Endothelial cell of umbilical vein (primary cell): Measurements from ENCODE around the gene CTSH. TPM values are rescaled to one million over a fixed set of nuclear protein-coding genes. Genes with fewer than 3 reads are reported as not detected.

Experiments used
- BruUV-seq: library from RNA; stranded (reverse); fragments of 400-500 nt; replicated peaks from 2 replicates; lab custom pipeline; 2021; lab: Mats Ljungman, UMichigan
- CTCF ChIA-PET: fragments of 300-600, 350-600 bp; sonication (Branson Sonifier 250); formaldehyde crosslinking; loops from one replicate; lab custom pipeline; 2021; ENCODE audit warnings: antibody characterized with exemption, inconsistent platforms; lab: Charles Lee
- POLR2A ChIA-PET: fragments of 300-600, 350-600 bp; sonication (Branson Sonifier 250); formaldehyde crosslinking; loops from one replicate; lab custom pipeline; 2021; ENCODE audit warnings: antibody characterized with exemption, inconsistent platforms; lab: Charles Lee
- DNase-seq: peaks from one replicate; pipeline ENCODE4 v3.0.0-alpha.2; 2011; ENCODE audit warnings: low read depth, low spot score
- FAIRE-seq: peaks from 2 replicates; lab custom pipeline; 2011; peaks lifted over from hg19 to GRCh38; lab: Jason Lieb, UNC
- H2AFZ ChIP-seq: 2 replicates; pipeline ENCODE4 v1.6.0; 2012; ENCODE audit warnings: low read depth, low read length, control low read depth, inconsistent platforms
- H3K27ac ChIP-seq: 2 replicates; pipeline ENCODE4 v1.5.1; 2011; ENCODE audit warnings: low read depth, mild to moderate bottlenecking, control low read depth, low read length, moderate library complexity; ENCODE audit not compliant: insufficient read depth
- H3K27me3 ChIP-seq, 2 experiments: 2 replicates each; pipeline versions ENCODE4 v1.6.0 to v1.6.1; 2011; ENCODE audit warnings: low read length in 2 of 2, mixed read lengths in 1 of 2; ENCODE audit not compliant: control insufficient read depth in 2 of 2, insufficient read depth in 2 of 2
- H3K36me3 ChIP-seq, 2 experiments: 2 replicates in 1 of 2; 3 replicates in 1 of 2; pipeline ENCODE4 v1.5.1; 2011; ENCODE audit warnings: low read length in 2 of 2, mild to moderate bottlenecking in 1 of 2, moderate library complexity in 1 of 2; ENCODE audit not compliant: control insufficient read depth in 2 of 2, insufficient read depth in 2 of 2; ENCODE audit errors: extremely low read depth in 1 of 2
- H3K4me1 ChIP-seq: 3 replicates; pipeline ENCODE4 v1.5.1; 2011; ENCODE audit warnings: mild to moderate bottlenecking, low read length; ENCODE audit not compliant: control insufficient read depth, insufficient read depth; ENCODE audit errors: extremely low read depth
- H3K4me2 ChIP-seq: 2 replicates; pipeline ENCODE4 v1.6.1; 2011; ENCODE audit warnings: low read length, control low read depth, mixed read lengths; ENCODE audit not compliant: insufficient read depth
- H3K4me3 ChIP-seq, 3 experiments: fragments of 200-600 bp in 1 of 3; sonication (generic), shearing (Covaris generic) in 1 of 3; replicated peaks in 1 of 3; 2 replicates each; pipeline ENCODE4 v1.5.1; 2011 to 2016; ENCODE audit warnings: control low read depth in 3 of 3, low read length in 3 of 3, mild to moderate bottlenecking in 2 of 3, inconsistent platforms in 1 of 3, low read depth in 1 of 3, moderate library complexity in 1 of 3; ENCODE audit not compliant: insufficient read depth in 1 of 3
- H3K79me2 ChIP-seq: 2 replicates; pipeline ENCODE4 v1.6.0; 2012; ENCODE audit warnings: low read length, inconsistent platforms; ENCODE audit not compliant: control insufficient read depth, insufficient read depth
- H3K9ac ChIP-seq: replicated peaks from 2 replicates; pipeline ENCODE3; 2011; ENCODE audit warnings: low read length, control low read depth; ENCODE audit not compliant: insufficient read depth; ENCODE audit errors: extremely low read depth
- H3K9me1 ChIP-seq: replicated peaks from 3 replicates; pipeline ENCODE4 v1.6.0; 2011; ENCODE audit warnings: mild to moderate bottlenecking, low read length; ENCODE audit not compliant: control insufficient read depth, insufficient read depth; ENCODE audit errors: extremely low read depth
- H3K9me3 ChIP-seq: replicated peaks from 2 replicates; pipeline ENCODE4 v1.5.1; 2012; ENCODE audit warnings: low read length, inconsistent platforms; ENCODE audit not compliant: control insufficient read depth, insufficient read depth
- H4K20me1 ChIP-seq: replicated peaks from 2 replicates; pipeline ENCODE3; 2011; ENCODE audit warnings: mild to moderate bottlenecking, low read length; ENCODE audit not compliant: control insufficient read depth, insufficient read depth; ENCODE audit errors: extremely low read depth
- EZH2 ChIP-seq: IDR thresholded peaks from 2 replicates; pipeline ENCODE4 v1.6.1; 2012; ENCODE audit warnings: borderline replicate concordance, low read depth, mild to moderate bottlenecking, moderate library complexity, low read length, inconsistent platforms; ENCODE audit not compliant: severe bottlenecking
- FOS ChIP-seq: IDR thresholded peaks from 2 replicates; pipeline ENCODE4 v1.6.1; 2011; ENCODE audit warnings: mild to moderate bottlenecking, low read length, moderate library complexity, borderline replicate concordance; ENCODE audit not compliant: insufficient read depth
- GATA2 ChIP-seq: IDR thresholded peaks from 2 replicates; pipeline ENCODE4 v1.7.0; 2011; ENCODE audit warnings: low read depth, mild to moderate bottlenecking, moderate library complexity, mixed read lengths, low read length; ENCODE audit not compliant: insufficient read length, insufficient read depth
- JUN ChIP-seq: IDR thresholded peaks from 2 replicates; pipeline ENCODE4 v1.6.1; 2011; ENCODE audit warnings: borderline replicate concordance, low read depth; ENCODE audit not compliant: insufficient read length, insufficient read depth
- MYC ChIP-seq: IDR thresholded peaks from one replicate; pipeline ENCODE4 v1.6.1; 2011; ENCODE audit warnings: mild to moderate bottlenecking, low read depth, low read length
- POLR2A ChIP-seq: IDR thresholded peaks from 2 replicates; pipeline ENCODE4 v1.6.1; 2012; ENCODE audit warnings: low read depth, mild to moderate bottlenecking, control low read depth, low read length
- POLR2AphosphoS5 ChIP-seq: IDR thresholded peaks from 2 replicates; pipeline ENCODE4 v1.6.1; 2012; ENCODE audit warnings: low read depth, mild to moderate bottlenecking, control low read depth, low read length, moderate library complexity; ENCODE audit not compliant: insufficient read depth
- dilution Hi-C: fragments of 300-500 bp; cut with MboI; formaldehyde crosslinking; loops from one replicate; pipeline ENCODE4 v1.15.0; 2019; ENCODE audit warnings: low sequenced_read_pairs; ENCODE audit not compliant: extremely low pct_ligation_motif_present
- intact Hi-C: fragments of 100-400 bp; cut with micrococcal nuclease; formaldehyde crosslinking; loops from one replicate; pipeline ENCODE4 v1.10.0; 2022
- polyA plus RNA-seq, 4 experiments: library from polyadenylated mRNA; depleted of rRNA in 3 of 4; stranded (reverse) in 3 of 4; unstranded in 1 of 4; fragments of >200 nt; gene quantifications; 2 replicates each; pipeline versions ENCODE4 v1.2.1 to v1.2.3, GENCODE V29; 2011 to 2012; ENCODE audit warnings: missing spikeins in 1 of 4
- total RNA-seq: library from RNA; stranded (reverse); gene quantifications from 2 replicates; pipeline ENCODE4 v1.2.3, GENCODE V29; 2021
- TF ChIP-seq, protein P1 (sequence below): IDR thresholded peaks from 2 replicates; pipeline ENCODE4 v1.6.1; 2011; ENCODE audit not compliant: insufficient read depth, insufficient read length
- TF ChIP-seq, protein P2 (sequence below), 2 donors: IDR thresholded peaks; 1 replicate in 1 of 2; 2 replicates in 1 of 2; pipeline ENCODE4 v1.5.1; 2011; ENCODE audit warnings: low read length in 2 of 2, mild to moderate bottlenecking in 2 of 2, moderate library complexity in 2 of 2, control low read depth in 1 of 2, inconsistent platforms in 1 of 2, low read depth in 1 of 2; ENCODE audit not compliant: insufficient read depth in 1 of 2; ENCODE audit errors: extremely low read depth in 1 of 2

Gene CTSH
- total and polyA plus RNA-seq, 2 donors (not counting 3 experiments of a cell fraction or from before 2014, with no cell fraction given) = 7.0 to 7.4 TPM

DNA sequence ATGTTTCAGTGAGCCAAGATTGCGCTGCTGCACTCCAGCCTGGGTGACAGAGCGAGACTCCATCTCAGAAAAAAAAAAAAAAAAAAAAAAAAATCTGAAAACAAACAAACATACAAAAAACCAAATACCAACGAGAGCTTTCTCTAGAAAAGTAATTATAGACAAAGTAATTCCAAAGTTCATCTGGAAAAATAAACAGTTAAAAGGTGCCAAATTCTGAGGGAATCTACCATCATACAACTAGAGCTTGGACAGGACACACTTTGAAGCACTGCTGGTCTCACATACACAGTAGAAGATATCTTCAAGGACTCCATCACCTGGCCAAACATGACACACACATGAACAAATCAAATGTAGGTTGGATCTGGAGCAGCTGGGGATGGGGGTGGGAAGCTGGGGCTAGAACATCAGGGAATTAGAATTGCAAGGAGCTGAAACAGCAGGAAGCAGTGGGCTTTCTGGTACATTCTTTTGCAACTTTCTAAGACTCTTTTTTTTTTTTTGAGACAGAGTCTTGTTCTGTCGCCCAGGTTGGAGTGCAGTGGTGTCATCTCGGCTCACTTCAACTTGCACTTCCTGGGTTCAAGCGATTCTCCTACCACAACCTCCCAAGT, 41.1 kb upstream of the CTSH start:
- H3K27me3 ChIP-seq = peaks cover 0 to 2% of the 10 kb centered on the region in 2 experiments
- H3K4me1 ChIP-seq = peaks cover 12% of the 10 kb centered on the region
- intact Hi-C loops (no loop called here), dilution Hi-C loops (no loop called here)
- TF ChIP-seq, protein P1, sequence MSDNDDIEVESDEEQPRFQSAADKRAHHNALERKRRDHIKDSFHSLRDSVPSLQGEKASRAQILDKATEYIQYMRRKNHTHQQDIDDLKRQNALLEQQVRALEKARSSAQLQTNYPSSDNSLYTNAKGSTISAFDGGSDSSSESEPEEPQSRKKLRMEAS = no peak
- TF ChIP-seq EZH2 = no peak
- TF ChIP-seq POLR2AphosphoS5 = no peak
- no peak for TF ChIP-seq POLR2A
- no peak for TF ChIP-seq MYC
- no peak for TF ChIP-seq GATA2
- no peak for FAIRE-seq
- H3K36me3 ChIP-seq = no peaks in the 10 kb centered on the region
- H3K9ac ChIP-seq = no peak overlapping the region
- no peak for DNase-seq
- POLR2A ChIA-PET = no interaction called here
- no TSS peak for BruUV-seq
- H3K4me3 ChIP-seq = no peak overlapping the region
- H3K9me1 ChIP-seq = no peaks in the 10 kb centered on the region
- CTCF ChIA-PET = interaction anchor here (1.1 to 1.5 kb wide), 2 partner anchors 10 to 21 kb away, joined by 3 to 4 read pairs; no protein-coding TSS in a partner anchor
- H2AFZ ChIP-seq = no peak overlapping the region
- no peaks in the 10 kb centered on the region for H3K9me3 ChIP-seq
- H3K27ac ChIP-seq = no peak overlapping the region
- H3K79me2 ChIP-seq = no peaks in the 10 kb centered on the region
- H4K20me1 ChIP-seq = no peaks in the 10 kb centered on the region
- H3K4me2 ChIP-seq = no peak overlapping the region

DNA sequence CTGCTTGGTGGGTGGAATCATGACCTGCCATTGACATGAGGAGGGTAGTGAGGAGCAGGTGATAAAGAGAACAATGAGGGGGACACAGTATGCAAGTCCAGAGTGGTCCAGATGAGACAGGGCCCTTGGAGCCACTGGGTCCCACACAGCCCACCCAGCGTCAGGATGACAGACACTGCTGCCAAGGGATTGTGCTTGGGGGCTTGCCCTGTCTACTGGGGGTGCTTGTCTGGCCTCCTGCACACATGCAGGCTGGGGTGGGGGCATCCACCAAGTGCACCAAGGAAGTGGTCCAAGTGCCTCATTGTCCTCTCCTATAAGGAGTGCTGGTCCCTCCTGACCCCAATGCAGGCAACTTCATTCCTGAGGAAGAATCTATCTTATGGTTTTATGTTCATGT, 39.2 kb upstream of the CTSH start:
- FAIRE-seq (no peak), DNase-seq (no peak)
- Histone ChIP-seq H3K4me2 (no peak overlapping the region), H3K9me3 (no peaks in the 10 kb centered on the region), H3K4me1 (peaks cover 11% of the 10 kb centered on the region), H3K9me1 (no peaks in the 10 kb centered on the region), H3K27ac (no peak overlapping the region), H3K4me3 (no peak overlapping the region), H4K20me1 (no peaks in the 10 kb centered on the region), H3K27me3 (peaks cover 0 to 2% of the 10 kb centered on the region in 2 experiments), H3K9ac (no peak overlapping the region), H3K79me2 (no peaks in the 10 kb centered on the region), H2AFZ (no peak overlapping the region), H3K36me3 (no peaks in the 10 kb centered on the region)
- ChIA-PET POLR2A (no interaction called here), CTCF (interaction anchor here (1.3 kb wide), 1 partner anchor 23 kb away, joined by 3 read pairs; no protein-coding TSS in a partner anchor)
- TF ChIP-seq POLR2AphosphoS5 (no peak), POLR2A (no peak), EZH2 (no peak), GATA2 (no peak), JUN (no peak), FOS (no peak), MYC (no peak)
- TF ChIP-seq, protein P1 = no peak
- TF ChIP-seq, protein P2, sequence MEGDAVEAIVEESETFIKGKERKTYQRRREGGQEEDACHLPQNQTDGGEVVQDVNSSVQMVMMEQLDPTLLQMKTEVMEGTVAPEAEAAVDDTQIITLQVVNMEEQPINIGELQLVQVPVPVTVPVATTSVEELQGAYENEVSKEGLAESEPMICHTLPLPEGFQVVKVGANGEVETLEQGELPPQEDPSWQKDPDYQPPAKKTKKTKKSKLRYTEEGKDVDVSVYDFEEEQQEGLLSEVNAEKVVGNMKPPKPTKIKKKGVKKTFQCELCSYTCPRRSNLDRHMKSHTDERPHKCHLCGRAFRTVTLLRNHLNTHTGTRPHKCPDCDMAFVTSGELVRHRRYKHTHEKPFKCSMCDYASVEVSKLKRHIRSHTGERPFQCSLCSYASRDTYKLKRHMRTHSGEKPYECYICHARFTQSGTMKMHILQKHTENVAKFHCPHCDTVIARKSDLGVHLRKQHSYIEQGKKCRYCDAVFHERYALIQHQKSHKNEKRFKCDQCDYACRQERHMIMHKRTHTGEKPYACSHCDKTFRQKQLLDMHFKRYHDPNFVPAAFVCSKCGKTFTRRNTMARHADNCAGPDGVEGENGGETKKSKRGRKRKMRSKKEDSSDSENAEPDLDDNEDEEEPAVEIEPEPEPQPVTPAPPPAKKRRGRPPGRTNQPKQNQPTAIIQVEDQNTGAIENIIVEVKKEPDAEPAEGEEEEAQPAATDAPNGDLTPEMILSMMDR (IDR thresholded peaks at IDR 0.05; ENCODE audit: extremely low read depth in 1 of 2, insufficient read depth in 1 of 2, low read depth in 1 of 2, low read length in 2 of 2) = no peak
- intact Hi-C loops (no loop called here), dilution Hi-C loops (no loop called here)
- no TSS peak for BruUV-seq
